ENCODE results near the gene WNT9A. TPM values are rescaled to one million over a fixed set of nuclear protein-coding genes. Genes with fewer than 3 reads are reported as not detected.
"Not testable (repeated sequence)": the region's sequence is repeated elsewhere in the genome, so short reads cannot be mapped to it uniquely, and the experiment has no call there.

The WNT9A gene
- total RNA-seq, 1 experiment from 2014 or later: not detected

DNA sequence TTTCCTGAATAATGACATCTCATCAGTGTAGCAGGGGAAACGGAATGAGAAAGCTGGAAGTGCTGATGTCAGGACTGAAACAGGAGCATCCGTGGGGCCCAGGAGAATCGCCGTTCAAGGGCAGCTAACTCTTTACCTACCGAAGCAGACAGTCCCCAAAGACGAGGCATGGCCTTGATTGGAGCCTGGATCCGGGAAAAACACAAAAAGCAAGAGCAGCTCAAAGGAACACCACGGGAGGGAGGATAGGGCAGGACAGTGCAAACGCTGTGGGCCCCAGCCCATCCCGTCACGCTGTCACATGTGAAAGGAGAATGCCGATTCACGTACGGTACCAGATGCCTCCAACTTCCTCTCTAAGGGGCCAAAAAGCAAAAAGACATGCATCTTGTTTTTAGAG is 34.9 kb downstream of the WNT9A start:
- no peak for DNase-seq (ENCODE audit: low spot score)

DNA sequence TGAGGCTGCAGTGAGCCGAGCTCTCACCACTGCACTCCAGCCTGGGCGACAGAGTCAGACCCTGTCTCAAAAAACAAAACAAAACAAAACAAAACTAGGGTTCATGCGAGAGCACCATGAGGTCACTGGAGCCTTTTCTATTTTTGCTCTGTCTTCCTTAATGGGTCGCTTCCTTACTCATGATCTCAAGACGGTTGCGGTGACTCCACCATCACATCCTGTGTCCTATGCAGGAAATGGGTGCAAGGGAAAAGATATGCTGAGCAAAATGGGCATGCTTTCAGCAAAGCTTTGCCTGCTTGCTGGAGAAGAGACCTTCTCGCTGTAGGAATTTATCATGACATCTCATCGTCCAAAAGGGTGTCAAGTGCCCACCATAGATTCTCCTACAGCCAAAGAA is 36.4 kb downstream of the WNT9A start:
- no peak for DNase-seq (ENCODE audit: low spot score)

DNA sequence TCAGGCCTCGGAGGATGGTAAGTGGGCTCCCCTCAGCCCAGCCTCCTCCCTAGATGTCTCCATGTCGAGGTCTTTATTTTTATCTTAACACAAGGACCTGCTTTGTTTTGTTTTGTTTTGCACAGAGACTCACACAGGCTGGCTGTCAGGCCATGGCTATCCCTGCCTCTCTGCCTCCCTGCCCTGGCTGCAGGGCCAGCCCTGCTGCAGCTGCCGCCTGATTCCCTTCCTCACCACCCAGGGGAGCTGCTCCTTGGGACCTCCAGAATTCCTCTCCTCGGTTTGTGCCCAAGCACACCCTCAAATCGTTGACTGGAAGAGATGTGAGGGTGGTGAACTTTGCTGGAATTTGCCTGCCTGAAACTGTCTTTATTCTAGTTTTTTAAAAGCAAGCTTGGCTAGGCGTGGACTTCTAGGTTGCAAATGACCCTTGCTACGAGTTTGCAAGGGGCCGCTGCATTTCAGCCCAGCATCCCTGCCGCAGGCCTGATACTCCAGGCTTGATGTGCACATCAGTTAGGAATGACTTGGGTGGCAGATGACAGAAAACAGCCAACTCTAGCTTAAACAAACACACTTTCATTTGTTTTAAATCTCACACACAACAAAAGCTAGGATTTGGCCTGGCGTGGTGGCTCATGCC is 37.1 kb downstream of the WNT9A start:
- DNase-seq (ENCODE audit: low spot score): no peak

DNA sequence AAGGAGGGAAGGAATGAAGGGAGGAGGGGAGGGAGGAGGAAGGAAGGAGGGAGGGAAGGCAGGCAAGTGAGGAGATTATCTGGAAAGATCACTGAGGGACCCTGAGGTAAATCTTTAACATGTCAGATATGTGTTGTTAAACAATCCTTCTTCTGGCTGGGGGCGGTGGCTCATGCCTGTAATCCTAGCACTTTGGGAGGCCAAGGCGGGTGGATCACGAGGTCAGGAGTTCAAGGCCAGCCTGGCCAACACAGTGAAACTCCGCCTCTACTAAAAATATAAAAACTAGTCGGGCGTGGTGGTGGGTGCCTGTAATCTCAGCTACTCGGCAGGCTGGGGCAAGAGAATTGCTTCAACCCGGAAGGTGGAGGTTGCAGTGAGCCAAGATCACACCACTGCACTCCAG is 37.8 kb downstream of the WNT9A start:
- DNase-seq (ENCODE audit: low spot score): not testable (repeated sequence)

DNA sequence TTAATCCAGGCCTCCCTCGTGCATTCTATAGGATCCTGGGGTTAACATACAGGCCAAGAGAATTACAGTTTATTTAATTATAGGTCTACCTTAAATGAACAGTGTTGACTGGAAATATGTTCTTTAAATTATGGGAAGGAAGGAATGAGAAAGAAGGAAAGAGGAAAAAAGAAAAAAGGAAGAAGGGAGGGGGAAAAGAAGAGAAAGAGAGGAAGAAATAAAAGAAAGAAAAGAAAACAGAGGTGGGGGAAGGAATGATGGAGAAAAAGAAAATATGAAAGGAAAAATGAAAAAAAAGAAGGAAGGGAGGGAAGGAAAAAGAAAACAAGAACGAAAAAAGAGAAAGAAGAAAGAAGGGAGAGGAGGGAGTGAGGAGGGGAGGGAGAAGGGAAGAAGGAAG is 38.5 kb downstream of the WNT9A start:
- no peak for DNase-seq (ENCODE audit: low spot score)

DNA sequence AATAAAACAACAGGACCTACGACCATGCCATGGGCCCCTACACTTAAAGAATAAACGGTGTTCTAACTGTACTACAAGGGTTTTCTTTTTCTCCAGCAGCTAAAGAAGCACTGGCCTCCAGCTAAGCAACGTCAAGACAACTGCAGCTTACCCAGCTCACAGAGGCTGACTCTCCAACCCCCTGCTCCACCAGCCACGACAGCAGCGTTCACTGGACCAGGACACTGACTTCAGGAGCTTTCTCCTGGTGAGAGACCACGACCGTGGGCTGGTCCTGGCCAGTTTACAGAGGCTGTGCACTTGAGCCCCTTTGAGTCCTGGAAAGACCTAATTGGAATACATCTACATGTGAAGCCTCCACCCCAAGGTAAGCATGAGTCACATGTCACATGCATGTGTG is 39.4 kb downstream of the WNT9A start:
- no peak for DNase-seq (ENCODE audit: low spot score)

DNA sequence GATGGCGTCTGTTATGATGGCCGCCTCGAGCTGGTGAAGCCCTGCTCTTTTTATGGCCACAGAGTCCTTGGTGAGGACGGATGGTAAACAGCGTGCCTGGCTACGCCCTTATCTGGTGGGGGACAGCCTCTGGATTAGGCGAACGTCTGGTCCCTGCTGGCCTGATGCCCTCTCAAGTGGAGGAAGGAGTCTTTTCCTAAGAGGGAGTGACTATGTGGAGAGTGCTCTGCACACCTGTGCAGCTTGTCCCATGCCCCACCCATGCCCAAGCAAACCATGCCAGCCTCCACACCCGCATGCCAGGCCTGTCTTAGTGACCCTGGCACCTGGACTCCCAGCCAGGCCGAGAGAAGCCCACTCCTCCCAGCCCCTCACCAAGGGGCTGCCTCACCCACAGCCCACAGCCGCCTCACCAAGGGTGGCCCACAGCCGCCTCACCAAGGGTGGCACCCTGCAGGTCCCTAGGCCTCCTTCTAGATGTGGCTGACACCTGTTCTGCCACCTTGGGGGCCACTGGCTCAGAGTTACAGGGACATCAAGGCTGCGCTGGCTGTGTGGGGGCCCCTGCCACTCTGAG is 40.2 kb downstream of the WNT9A start:
- DNase-seq (ENCODE audit: low spot score): no peak

DNA sequence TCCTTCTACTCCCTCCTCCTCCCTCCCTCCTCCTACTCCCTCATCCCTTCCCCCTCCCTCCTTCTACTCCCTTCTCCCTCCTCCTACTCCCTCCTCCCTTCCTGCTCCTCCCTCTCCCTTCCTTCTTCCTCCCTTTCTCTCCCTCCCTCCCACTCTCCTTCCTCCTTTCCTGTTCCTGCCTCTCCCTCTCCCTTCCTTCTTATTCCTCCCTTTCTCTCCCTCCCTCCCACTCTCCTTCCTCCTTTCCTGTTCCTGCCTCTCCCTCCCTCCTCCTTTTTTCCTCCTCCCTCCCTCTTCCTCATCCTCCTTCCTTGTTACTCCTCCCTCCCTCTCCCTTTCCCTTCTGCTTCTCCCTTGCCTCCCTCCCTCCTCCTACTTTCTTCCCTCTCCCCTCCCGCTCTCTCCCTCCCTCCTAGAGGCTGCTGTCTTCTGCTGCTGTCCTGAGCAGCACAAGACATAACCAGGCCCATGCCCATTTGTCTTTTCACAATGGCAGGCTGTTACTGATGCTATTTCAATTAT is 41.1 kb downstream of the WNT9A start:
- DNase-seq (ENCODE audit: low spot score): no peak

DNA sequence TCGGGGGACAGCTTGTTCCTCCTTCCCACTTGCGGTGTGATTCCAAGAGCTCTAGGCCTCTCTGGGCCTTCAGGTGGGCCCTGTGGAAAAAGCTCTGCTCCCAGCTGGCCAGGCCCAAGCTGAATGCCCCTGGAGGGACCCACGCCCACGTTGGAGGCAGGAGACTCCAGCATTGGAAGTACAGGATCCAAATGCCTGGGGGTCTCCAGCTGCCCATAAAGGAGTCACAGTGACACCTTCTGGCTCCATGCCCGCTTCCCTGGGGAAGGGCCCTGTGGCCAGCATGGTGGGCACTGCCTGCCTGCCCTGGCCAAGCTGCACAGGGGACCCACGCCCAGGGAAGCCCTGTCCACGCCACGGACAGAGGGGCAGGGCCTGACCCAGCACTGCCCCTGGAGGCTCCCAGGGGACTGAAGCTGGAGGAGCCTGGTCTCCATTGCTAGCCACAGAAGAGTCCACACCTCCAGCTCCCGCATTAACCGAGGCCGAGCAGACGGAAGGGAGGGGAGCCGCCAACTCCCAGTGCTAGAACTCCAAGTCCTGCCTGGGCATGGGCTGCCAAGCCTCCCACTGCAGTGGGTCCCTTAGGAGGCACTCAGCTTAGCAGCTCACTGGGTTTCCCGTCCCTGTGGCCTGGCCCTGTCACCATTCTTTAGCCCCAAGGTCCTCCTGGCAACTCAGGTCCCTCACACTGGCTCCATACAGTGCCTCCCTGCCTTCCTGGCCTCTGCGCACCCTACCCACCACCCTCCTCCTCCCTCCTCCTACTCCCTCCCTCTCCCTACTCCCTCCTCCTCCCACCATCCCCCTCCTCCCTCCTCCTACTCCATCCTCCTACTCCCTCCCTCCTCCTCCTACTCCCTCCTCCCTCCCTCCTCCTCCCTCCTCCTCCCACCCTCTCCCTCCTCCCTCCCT is 41.9 kb downstream of the WNT9A start:
- DNase-seq (ENCODE audit: low spot score): no peak

DNA sequence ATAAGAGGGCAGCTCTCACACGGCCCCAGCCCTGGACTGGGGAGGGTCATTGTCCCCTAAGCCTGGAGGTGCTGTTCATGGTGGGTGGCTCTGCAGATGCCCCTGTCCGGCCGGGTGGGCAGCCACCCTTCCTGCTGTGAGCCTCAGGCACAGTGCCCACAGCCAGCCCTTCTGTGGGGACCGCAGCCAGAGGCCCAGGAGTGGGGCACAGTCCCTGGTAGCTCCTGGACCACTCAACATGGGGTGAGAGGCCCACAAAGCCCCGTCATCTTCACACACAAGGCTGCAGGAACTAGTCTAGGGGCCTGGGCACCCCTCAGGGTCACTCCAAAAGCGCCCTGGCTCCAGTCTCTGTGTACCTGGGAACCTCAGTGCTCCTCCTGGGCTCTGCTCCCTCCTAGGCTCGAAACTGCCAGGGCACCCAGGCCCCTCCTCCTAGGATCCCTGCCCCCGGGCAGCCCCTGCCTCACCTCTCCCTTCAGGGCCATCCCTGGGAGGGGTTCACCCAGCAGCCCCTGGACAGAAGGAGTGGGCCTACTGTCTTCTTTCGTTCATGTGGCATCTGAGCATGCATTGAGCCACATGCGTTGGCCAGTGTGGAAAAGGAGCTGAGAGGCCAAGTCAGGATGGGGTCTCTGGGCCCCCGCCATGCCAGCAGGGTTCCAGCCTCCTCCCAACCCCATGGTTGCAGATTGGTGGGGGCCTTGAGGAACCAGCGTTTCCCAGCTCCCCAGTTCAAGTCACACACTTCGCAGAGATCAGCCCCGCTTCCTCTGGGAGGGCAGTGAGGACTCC is 43.0 kb downstream of the WNT9A start:
- DNase-seq (ENCODE audit: low spot score): no peak

DNA sequence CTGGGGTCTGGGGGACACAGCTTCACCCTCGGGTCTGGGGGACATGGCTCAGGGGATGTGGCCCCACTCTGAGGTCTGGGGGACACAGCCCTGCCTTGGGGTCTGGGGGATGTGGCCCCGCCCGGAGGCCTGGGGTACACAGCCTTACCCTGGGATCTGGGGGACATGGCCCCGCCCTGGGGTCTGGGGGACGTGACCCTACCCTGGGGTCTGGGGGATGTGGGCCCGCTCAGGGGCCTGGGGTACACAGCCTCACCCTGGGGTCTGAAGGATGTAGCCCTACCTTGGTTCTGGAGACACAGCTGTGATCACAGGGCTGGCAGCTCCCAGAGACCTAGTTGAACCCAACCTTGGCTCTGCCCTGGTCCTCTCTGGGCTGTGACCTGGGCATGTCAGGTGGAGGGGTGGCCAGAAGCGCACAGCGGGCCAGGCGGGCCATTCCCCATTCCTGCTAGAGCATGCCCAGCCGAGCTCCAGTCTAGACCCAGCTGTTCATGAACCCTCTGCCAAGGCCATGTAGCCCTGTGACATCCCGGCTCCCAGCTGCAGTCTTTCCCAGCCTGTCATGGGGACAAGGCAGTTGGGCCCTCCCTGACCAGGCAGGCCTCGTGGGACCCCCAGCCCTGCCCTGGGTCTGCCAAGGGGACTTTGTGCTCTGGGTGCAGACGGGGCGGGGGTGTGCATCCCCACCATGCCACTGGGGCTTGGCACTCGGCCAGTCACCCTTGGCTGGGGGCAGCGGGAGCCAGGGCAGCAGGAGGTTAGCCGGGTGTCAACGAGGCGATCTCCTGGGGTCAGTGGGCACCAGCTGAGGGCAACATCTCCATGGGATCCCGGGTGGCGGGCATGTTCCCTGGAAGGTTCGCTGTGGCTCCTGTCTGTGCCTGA is 43.9 kb downstream of the WNT9A start:
- no peak for DNase-seq (ENCODE audit: low spot score)

DNA sequence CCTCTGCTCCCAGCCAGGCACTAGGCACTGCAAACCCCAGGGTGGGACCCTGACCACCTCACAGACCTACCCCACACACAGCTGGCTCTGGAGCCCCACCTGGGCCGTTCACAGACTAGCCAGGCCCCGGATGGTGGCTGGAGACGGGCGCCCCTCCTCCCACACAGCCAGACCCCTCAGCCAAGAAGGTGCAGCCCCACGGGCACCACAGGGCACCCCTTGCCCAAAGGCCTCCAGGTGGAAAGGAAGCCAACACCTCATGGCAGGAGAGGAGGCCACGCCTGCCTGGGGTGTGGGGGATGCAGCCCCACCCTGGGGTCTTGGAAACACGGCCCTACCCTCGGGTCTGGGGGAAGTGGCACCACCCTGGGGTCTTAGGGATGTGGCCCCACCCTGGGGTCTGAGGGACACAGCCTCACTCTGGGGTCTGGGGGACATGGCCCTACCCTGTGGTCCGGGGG is 44.6 kb downstream of the WNT9A start:
- DNase-seq (ENCODE audit: low spot score): no peak

DNA sequence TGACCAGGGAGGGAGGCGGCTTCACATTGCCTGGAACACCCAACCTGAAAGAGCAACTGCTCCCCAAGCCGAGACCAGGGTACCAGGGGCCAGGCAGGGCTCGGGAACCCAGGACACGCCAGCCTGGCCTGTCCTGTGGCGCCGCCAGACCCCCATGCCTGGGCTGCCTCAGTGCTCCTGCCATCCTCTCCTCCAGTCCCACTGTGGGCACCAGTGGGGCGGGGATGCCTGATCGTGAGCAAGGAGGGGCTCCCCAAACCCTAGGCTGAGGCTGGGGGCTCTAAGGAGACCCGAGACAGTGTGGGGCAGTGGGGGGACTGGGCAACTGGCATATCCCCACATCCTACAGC is 45.1 kb downstream of the WNT9A start:
- no peak for DNase-seq (ENCODE audit: low spot score)

DNA sequence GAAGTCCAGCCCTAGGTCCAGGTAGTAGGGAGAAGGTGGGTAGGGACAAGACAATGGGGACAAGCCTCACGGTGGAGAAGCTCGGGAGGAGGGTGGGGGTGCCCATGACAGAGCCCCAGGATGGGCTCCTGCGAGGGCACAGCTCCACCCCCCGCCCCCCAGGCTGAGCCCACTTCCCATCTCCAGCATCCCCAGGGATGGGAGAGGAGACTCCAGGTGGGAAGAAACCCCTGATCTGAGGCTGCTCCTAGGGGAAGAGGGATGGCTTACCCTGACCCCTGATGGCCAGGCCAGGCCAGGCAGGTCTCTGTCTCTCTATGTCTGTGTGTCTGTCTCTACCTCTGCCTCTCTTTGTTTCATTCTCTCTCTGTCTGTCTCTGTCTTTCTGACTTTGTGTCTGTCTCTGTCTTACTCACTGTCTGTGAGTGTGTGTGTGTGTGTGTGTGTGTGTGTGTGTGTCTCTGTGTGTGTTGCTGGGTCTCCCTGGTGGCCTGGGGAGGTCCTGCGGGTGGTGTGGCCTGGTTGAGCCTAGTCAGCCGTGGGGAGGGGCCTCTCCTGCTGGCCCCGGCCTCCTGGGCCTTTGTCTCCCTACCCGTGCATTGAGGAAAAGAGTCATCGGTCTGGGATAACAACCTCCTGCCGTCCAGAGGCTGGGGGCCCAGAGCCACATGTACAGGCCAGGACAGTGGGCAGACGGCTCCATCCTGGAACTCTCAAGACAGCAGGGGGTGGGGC is 45.7 kb downstream of the WNT9A start:
- no peak for DNase-seq (ENCODE audit: low spot score)

DNA sequence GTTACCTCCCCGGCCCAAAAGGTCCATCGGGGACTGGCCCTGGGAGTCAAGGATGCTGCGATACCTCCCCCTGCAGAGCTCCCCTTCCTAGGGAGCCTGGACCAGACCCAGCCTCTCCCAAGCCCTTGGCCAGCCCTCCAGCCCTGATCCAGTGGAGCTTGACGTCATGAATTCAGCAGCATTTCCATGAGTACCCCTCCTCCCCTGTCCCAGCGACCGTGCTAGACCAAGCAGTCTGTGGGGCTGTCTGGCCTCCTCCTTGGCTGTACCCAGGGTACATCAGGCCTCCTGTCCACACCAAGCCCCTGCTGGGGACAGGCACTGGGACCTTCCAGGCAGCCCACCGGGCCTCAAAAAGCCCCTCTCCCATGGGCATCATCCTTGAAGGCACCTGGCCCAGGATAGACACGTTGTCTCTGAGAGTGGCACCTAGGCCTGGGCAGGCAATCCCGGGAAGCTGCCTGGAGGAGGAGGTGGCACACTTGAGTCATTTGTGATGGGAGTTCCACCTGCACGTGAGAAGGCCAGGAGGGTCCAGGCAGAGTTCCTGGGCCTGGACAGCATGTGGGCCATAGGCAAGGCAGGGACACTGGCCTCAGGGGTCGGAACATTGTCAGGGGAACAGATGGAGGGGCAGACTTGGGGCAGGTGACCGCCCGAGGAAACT is 46.4 kb downstream of the WNT9A start:
- no peak for DNase-seq (ENCODE audit: low spot score)

DNA sequence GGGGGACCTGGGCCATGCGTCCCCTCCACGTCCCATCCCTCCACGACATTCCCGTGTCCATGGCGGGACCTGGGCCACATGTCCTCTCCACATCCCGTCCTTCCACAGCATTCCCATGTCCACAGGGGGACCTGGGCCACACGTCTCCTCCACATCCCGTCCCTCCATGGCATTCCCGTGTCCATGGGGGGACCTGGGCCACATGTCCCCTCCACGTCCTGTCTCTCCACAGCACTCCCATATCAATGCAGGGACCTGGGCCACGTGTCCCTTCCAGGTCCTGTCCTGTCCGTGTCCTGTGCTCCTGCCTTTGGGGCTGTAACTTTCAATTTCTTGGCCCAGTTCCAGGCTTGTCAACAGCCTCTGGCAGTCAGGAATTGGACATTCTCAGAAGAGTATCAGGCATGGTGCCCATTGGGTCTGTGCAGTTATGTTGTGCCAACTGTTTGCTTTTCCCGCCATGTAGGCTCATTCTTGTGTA is 47.1 kb downstream of the WNT9A start:
- no peak for DNase-seq (ENCODE audit: low spot score)

DNA sequence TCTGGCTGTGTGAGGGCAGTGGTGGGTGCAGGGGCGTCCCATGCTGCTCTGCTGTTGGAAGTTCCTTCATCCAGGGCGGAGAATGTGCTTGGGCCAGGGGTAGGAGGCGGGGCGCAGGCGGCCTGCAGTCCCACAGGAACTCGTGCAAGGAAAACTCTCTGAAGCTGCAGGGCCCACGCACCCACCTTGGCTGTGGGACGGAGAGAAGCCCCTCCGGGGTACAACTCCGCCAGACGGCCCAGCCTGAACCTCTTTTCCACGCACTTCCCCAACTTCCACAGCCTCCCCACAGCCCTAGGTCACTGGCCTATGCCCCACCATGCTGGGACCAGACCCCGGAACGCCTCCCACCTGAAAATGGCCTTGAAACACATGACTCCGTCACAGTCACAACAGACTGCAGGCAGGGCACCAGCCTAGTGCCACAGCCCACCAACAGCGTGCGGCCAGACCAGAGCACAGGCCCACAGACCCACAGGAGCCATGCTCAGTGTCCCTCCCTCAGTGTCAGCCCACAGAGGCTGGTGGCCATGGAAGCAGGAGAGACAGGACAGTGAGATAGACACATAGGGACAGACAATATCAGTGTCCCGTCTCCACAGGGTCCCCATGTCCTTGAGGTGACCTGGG is 47.8 kb downstream of the WNT9A start:
- no peak for DNase-seq (ENCODE audit: low spot score)

DNA sequence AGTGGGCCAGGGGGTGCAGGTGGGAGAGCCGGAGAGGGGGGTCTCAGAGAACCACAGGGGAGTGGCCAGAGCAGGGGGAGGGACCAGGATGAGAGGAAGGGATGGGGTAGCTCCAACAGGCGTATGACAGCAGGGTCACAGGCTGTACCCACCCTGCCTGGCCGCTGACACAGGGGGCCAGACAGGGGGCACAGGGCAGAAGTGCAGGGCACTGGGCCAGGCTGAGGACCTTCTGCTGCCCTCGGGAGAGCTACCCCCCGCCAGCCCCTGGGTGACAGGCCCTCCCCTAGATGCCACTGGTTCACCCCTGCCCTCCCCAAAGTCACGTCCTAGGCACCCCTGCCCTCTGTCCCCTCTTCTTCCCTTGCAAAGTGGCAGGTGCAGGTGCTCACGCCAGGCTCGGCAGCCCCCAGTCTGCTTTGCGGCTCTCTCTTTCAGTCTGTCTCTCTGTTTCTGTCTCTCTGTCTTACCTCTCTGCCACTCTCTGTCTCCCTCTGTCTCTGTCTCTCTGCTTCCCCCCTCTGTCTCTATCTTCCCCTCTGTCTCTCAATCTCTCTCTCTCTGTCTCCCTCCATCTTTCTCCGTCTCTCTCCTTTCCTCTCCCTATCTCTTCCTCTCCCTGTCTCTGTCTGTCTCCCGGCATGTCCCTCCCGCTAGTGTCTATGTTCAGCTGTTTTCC is 48.5 kb downstream of the WNT9A start:
- no peak for DNase-seq (ENCODE audit: low spot score)
